DND-41 (cell line): ENCODE data around the gene MLIP.

Experiments used
- EZH2 ChIP-seq: IDR thresholded peaks from 3 replicates; pipeline ENCODE4 v1.6.1; 2012; ENCODE audit warnings: borderline replicate concordance, low read depth, mild to moderate bottlenecking, moderate library complexity, low read length, inconsistent platforms; ENCODE audit not compliant: severe bottlenecking
- TF ChIP-seq, protein P1 (sequence below): IDR thresholded peaks from 2 replicates; pipeline ENCODE4 v1.5.1; 2012; ENCODE audit warnings: borderline replicate concordance, low read length, moderate library complexity, mild to moderate bottlenecking; ENCODE audit not compliant: poor library complexity, severe bottlenecking; ENCODE audit errors: extremely low read depth

DNA sequence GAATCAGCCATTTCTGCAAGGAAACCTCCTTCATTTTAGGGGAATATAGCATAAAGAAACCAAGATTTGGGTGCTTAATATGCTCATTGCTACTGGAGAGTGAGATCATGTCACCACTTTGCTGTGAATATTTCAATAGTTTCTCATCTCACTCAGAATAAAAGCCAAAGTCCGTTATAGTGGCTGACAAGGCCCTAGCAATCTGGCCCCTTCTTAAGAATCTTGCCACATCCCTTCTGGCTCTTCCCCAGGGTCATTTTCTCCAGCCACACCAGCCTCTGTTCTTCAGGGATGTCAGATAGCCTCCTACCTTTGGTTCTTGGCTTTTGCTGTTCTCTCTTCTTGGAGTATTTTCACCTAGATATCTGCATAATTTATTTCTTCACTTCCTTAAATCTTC lies 24.8 kb upstream of the MLIP start:
- TF ChIP-seq, protein P1, sequence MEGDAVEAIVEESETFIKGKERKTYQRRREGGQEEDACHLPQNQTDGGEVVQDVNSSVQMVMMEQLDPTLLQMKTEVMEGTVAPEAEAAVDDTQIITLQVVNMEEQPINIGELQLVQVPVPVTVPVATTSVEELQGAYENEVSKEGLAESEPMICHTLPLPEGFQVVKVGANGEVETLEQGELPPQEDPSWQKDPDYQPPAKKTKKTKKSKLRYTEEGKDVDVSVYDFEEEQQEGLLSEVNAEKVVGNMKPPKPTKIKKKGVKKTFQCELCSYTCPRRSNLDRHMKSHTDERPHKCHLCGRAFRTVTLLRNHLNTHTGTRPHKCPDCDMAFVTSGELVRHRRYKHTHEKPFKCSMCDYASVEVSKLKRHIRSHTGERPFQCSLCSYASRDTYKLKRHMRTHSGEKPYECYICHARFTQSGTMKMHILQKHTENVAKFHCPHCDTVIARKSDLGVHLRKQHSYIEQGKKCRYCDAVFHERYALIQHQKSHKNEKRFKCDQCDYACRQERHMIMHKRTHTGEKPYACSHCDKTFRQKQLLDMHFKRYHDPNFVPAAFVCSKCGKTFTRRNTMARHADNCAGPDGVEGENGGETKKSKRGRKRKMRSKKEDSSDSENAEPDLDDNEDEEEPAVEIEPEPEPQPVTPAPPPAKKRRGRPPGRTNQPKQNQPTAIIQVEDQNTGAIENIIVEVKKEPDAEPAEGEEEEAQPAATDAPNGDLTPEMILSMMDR: no peak
- no peak for TF ChIP-seq EZH2
